ENCODE results near the gene NDUFV1. TPM values are rescaled to one million over a fixed set of nuclear protein-coding genes. Genes with fewer than 3 reads are reported as not detected.
"Not testable (repeated sequence)": the region's sequence is repeated elsewhere in the genome, so short reads cannot be mapped to it uniquely, and the experiment has no call there.

The NDUFV1 gene
- total RNA-seq, 1 experiment from 2014 or later = 250 TPM

DNA sequence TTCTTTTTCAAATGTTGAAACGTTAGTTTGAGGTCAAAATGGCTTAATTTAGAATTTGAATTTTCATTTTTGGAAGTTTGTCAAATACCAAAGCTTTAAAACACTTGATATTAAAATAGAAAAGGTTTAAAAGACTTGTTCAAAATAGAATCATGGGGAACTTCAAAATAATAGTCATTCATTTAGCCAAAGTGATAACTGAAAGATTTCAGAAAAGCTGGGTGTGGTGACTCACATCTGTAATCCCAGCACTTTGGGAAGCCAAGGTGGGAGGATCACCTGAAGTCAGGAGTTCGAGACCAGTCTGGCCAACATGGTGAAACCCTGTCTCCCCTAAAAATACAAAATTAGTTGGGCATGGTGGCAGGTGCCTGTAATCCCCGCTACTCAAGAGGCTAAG is 12.3 kb upstream of the NDUFV1 start:
- Histone ChIP-seq H3K27ac (ENCODE audit: low read depth, low read length, poor library complexity, severe bottlenecking) (no peak overlapping the region), H3K9me3 (ENCODE audit: low read depth, low read length, poor library complexity, severe bottlenecking) (no peaks in the 10 kb centered on the region), H3K4me1 (ENCODE audit: insufficient read depth, low read length, poor library complexity, severe bottlenecking) (no peaks in the 10 kb centered on the region), H3K4me3 (ENCODE audit: low read depth, low read length, poor library complexity, severe bottlenecking) (no peak overlapping the region), H3K27me3 (replicated peaks; ENCODE audit: insufficient read depth, low read depth, low read length, poor library complexity) (peaks cover 6% of the 10 kb centered on the region), H3K36me3 (ENCODE audit: insufficient read depth, low read length, poor library complexity, severe bottlenecking) (no peaks in the 10 kb centered on the region)
- DNase-seq (ENCODE audit: low spot score) = no peak
- ChIA-PET POLR2A (ENCODE audit: low non-redundant PET) (no interaction called here), CTCF (no interaction called here)
- intact Hi-C loops (cut with micrococcal nuclease; ENCODE audit: unreplicated experiment) = no loop called here
- TF ChIP-seq EZH2 (IDR thresholded peaks at IDR 0.05; ENCODE audit: borderline replicate concordance, low read depth, low read length, poor library complexity, severe bottlenecking) = no peak
- TF ChIP-seq, protein P1, sequence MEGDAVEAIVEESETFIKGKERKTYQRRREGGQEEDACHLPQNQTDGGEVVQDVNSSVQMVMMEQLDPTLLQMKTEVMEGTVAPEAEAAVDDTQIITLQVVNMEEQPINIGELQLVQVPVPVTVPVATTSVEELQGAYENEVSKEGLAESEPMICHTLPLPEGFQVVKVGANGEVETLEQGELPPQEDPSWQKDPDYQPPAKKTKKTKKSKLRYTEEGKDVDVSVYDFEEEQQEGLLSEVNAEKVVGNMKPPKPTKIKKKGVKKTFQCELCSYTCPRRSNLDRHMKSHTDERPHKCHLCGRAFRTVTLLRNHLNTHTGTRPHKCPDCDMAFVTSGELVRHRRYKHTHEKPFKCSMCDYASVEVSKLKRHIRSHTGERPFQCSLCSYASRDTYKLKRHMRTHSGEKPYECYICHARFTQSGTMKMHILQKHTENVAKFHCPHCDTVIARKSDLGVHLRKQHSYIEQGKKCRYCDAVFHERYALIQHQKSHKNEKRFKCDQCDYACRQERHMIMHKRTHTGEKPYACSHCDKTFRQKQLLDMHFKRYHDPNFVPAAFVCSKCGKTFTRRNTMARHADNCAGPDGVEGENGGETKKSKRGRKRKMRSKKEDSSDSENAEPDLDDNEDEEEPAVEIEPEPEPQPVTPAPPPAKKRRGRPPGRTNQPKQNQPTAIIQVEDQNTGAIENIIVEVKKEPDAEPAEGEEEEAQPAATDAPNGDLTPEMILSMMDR (conservative IDR thresholded peaks at IDR 0.05; ENCODE audit: low read depth, low read length) = no peak
- BruUV-seq (replicated peaks) = no TSS peak

DNA sequence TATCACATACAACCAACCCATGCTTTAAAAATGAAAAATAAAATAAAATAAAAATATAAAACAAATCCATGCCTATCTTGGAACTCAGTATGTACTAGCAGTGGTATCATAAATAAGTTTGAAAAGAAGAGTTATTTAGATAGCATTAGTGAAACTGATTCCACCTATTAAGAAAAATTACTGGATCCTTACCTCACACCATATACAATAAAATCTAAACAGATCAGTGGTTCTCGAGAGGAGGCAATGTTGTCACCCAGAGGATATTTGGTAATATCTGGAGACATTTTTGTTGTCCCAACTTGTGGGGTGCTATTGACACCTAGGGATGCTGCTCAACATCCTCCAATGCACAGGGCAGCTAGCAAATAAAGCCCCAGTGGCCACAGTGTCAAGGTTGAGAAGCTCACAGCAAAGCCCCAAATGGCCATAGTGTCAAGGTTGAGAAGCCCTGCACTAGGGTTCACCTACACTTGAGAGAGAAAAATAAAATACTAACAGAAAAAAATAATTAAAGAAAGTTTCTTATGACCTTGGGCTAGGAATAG is 9.9 kb upstream of the NDUFV1 start:
- CTCF ChIA-PET = no interaction called here
- TF ChIP-seq, protein P1 (conservative IDR thresholded peaks at IDR 0.05; ENCODE audit: low read depth, low read length) = no peak
- no peak for TF ChIP-seq EZH2 (IDR thresholded peaks at IDR 0.05; ENCODE audit: borderline replicate concordance, low read depth, low read length, poor library complexity, severe bottlenecking)
- Histone ChIP-seq H3K4me1 (ENCODE audit: insufficient read depth, low read length, poor library complexity, severe bottlenecking) (no peaks in the 10 kb centered on the region), H3K36me3 (ENCODE audit: insufficient read depth, low read length, poor library complexity, severe bottlenecking) (no peaks in the 10 kb centered on the region), H3K27ac (ENCODE audit: low read depth, low read length, poor library complexity, severe bottlenecking) (no peak overlapping the region), H3K9me3 (ENCODE audit: low read depth, low read length, poor library complexity, severe bottlenecking) (no peaks in the 10 kb centered on the region), H3K27me3 (replicated peaks; ENCODE audit: insufficient read depth, low read depth, low read length, poor library complexity) (peaks cover 15% of the 10 kb centered on the region), H3K4me3 (ENCODE audit: low read depth, low read length, poor library complexity, severe bottlenecking) (no peak overlapping the region)
- no TSS peak for BruUV-seq (replicated peaks)
- no peak for DNase-seq (ENCODE audit: low spot score)
- POLR2A ChIA-PET (ENCODE audit: low non-redundant PET) = no interaction called here
- intact Hi-C loops (cut with micrococcal nuclease; ENCODE audit: unreplicated experiment) = no loop called here

DNA sequence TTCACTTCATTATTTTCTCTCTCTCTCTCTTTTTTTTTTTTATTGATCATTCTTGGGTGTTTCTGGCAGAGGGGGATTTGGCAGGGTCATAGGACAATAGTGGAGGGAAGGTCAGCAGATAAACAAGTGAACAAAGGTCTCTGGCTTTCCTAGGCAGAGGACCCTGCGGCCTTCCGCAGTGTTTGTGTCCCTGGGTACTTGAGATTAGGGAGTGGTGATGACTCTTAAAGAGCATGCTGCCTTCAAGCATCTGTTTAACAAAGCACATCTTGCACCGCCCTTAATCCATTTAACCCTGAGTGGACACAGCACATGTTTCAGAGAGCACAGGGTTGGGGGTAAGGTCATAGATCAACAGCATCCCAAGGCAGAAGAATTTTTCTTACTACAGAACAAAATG is 9.3 kb upstream of the NDUFV1 start:
- H3K9me3 ChIP-seq (ENCODE audit: low read depth, low read length, poor library complexity, severe bottlenecking); H3K36me3 ChIP-seq (ENCODE audit: insufficient read depth, low read length, poor library complexity, severe bottlenecking); DNase-seq (ENCODE audit: low spot score); intact Hi-C loops (cut with micrococcal nuclease; ENCODE audit: unreplicated experiment); POLR2A ChIA-PET (ENCODE audit: low non-redundant PET); H3K4me1 ChIP-seq (ENCODE audit: insufficient read depth, low read length, poor library complexity, severe bottlenecking); H3K4me3 ChIP-seq (ENCODE audit: low read depth, low read length, poor library complexity, severe bottlenecking); BruUV-seq (replicated peaks); CTCF ChIA-PET; H3K27ac ChIP-seq (ENCODE audit: low read depth, low read length, poor library complexity, severe bottlenecking): not testable (repeated sequence)
- peaks cover 15% of the 10 kb centered on the region for H3K27me3 ChIP-seq (replicated peaks; ENCODE audit: insufficient read depth, low read depth, low read length, poor library complexity)

DNA sequence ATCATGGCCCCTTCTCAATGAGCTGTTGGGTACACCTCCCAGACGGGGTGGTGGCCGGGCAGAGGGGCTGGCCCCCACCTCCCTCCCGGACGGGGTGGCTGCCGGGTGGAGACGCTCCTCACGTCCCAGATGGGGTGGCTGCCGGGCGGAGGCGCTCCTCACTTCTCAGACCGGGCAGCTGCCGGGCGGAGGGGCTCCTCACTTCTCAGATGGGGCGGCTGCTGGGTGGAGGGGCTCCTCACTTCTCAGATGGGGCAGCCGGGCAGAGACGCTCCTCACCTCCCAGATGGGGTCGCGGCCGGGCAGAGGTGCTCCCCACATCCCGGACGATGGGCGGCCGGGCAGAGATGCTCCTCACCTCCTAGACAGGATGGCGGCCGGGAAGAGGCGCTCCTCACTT is 8.8 kb upstream of the NDUFV1 start:
- H3K27me3 ChIP-seq (replicated peaks; ENCODE audit: insufficient read depth, low read depth, low read length, poor library complexity) = peaks cover 15% of the 10 kb centered on the region
- POLR2A ChIA-PET (ENCODE audit: low non-redundant PET); CTCF ChIA-PET; H3K9me3 ChIP-seq (ENCODE audit: low read depth, low read length, poor library complexity, severe bottlenecking); H3K4me3 ChIP-seq (ENCODE audit: low read depth, low read length, poor library complexity, severe bottlenecking); BruUV-seq (replicated peaks); intact Hi-C loops (cut with micrococcal nuclease; ENCODE audit: unreplicated experiment); H3K4me1 ChIP-seq (ENCODE audit: insufficient read depth, low read length, poor library complexity, severe bottlenecking); H3K27ac ChIP-seq (ENCODE audit: low read depth, low read length, poor library complexity, severe bottlenecking); H3K36me3 ChIP-seq (ENCODE audit: insufficient read depth, low read length, poor library complexity, severe bottlenecking); DNase-seq (ENCODE audit: low spot score): not testable (repeated sequence)

Data from A673 (cell line).